GM19193 (cell line): ENCODE results near the gene ITGB8.

Experiments
- POLR2A ChIP-seq: IDR thresholded peaks from 4 replicates; pipeline ENCODE4 v1.6.1; 2011; ENCODE audit not compliant: insufficient read depth, insufficient read length; ENCODE audit errors: extremely low read depth

ITGB8 gene

GRCh38 chr7:20350518-20350951 lies 19.8 kb downstream of the ITGB8 start:
- TF ChIP-seq POLR2A: no peak

- no peak for TF ChIP-seq POLR2A
Measured at GRCh38 chr7:20350996-20351692, 20.4 kb downstream of the ITGB8 start.

GRCh38 chr7:20351901-20352300 lies 21.2 kb downstream of the ITGB8 start:
- no peak for TF ChIP-seq POLR2A

- TF ChIP-seq POLR2A: no peak
Measured at GRCh38 chr7:20352573-20353306, 22.0 kb downstream of the ITGB8 start.

GRCh38 chr7:20354610-20355528 lies 24.2 kb downstream of the ITGB8 start:
- no peak for TF ChIP-seq POLR2A

GRCh38 chr7:20358106-20358505 lies 27.4 kb downstream of the ITGB8 start:
- no peak for TF ChIP-seq POLR2A

- TF ChIP-seq POLR2A: no peak
Measured at GRCh38 chr7:20358762-20359282, 28.1 kb downstream of the ITGB8 start.

- no peak for TF ChIP-seq POLR2A
Measured at GRCh38 chr7:20359341-20359963, 28.8 kb downstream of the ITGB8 start.

- no peak for TF ChIP-seq POLR2A
Measured at GRCh38 chr7:20362574-20363253, 32.0 kb downstream of the ITGB8 start.

- TF ChIP-seq POLR2A: no peak
Measured at GRCh38 chr7:20364571-20365196, 34.0 kb downstream of the ITGB8 start.

GRCh38 chr7:20365486-20365885 lies 34.8 kb downstream of the ITGB8 start:
- TF ChIP-seq POLR2A: no peak

- TF ChIP-seq POLR2A: no peak
Measured at GRCh38 chr7:20374399-20374798, 43.7 kb downstream of the ITGB8 start.

- TF ChIP-seq POLR2A: no peak
Measured at GRCh38 chr7:20376796-20377195, 46.1 kb downstream of the ITGB8 start.

GRCh38 chr7:20381406-20382034 lies 50.8 kb downstream of the ITGB8 start:
- no peak for TF ChIP-seq POLR2A

- TF ChIP-seq POLR2A: no peak
Measured at GRCh38 chr7:20383351-20383750, 52.7 kb downstream of the ITGB8 start.
